HT1080 (cell line): Measurements from ENCODE around the gene ZNF768. TPM values are rescaled to one million over a fixed set of nuclear protein-coding genes. Genes with fewer than 3 reads are reported as not detected.
"Not testable (repeated sequence)": the region's sequence is repeated elsewhere in the genome, so short reads cannot be mapped to it uniquely, and the experiment has no call there.

Experiments
- DNase-seq: peaks from one replicate; pipeline ENCODE4 v3.0.0-alpha.2; 2015; ENCODE audit warnings: low read depth
- total RNA-seq: library from RNA; depleted of rRNA; stranded (reverse); fragments of >200 nt; shearing (Covaris generic); gene quantifications from 2 replicates; pipeline ENCODE4 v1.2.3, GENCODE V29; 2014

Gene ZNF768
- total RNA-seq, 1 experiment from 2014 or later = 76.7 TPM

GRCh38 chr16:30511509-30511908 lies 14.9 kb downstream of the ZNF768 start:
- DNase-seq = no peak

- no peak for DNase-seq
These were observed 15.9 kb downstream of the ZNF768 start for GRCh38 chr16:30510376-30510938.

DNA sequence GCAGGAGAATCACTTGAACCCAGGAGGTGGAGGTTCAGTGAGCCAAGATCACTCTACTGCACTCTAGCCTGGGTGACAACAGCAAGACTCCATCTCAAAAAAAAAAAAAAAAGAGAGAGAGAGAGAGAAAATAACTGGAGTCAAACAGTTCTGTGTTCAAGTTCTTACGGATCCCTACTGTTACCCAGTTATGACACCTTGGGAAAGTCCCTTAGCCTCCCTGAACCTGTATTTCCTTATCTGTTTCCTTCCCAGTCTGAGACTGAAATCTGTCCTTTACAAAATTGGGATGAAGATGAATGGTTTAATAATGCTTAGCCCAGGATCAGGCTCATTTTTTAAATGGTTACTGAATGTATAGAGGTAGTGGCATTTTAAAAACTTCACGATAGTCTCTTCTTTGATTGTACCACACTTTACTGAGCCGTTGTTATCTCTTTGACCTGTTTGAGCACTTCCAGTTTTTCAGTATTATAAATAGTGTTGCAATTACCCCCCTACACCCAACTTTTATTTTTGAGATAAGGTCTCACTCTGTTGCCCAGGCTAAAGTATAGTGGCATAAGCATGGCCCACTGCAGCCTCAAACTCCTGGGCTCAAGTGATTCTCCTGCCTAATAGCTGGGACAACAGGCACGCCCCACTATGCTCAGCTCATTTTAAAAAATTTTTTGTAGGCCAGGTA lies 17.1 kb downstream of the ZNF768 start:
- no peak for DNase-seq

DNA sequence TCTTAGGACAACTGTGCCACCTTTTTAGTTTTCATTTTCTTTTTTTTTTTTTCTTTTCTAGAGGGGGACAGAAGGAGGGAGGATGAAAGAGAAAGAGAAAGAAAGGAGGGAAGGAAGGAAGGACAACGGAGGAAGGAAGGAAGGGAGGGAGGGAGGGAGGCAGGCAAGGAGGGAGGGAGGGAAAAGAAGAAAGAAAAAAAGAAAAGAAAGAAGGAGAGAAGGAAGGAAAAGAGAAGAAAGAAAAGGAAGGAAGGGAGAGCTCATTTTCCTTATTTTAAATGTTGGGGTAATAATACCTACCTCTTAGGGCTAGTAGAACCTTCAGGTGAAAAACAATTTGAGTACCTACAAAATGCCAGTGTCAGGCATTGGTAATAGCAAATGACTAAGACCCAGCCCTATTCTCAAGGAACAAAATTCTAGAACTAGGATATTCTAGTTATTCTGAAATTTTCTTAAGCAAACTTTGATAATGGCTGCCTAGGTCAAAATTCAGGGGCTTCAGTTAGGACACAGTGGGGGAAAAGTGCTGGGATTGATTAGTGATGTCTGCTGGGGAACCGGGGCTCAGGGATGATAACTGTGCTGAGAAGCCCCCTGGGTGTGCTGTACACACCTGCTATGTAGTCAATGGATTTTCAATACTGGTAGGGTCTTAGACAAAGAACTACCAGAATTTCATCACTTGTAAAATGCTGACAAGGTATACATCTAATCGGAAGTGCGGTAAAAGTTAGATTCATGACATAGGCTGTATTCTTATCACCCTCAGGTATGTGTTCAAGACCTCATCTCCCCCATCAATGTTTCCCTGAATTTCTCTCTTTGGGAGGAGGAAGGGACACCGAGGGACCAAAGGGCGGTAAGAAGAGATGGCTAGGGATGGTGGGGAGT lies 22.7 kb downstream of the ZNF768 start:
- no peak for DNase-seq

- DNase-seq = no peak
These were observed 27.1 kb downstream of the ZNF768 start for GRCh38 chr16:30499284-30499683.

DNA sequence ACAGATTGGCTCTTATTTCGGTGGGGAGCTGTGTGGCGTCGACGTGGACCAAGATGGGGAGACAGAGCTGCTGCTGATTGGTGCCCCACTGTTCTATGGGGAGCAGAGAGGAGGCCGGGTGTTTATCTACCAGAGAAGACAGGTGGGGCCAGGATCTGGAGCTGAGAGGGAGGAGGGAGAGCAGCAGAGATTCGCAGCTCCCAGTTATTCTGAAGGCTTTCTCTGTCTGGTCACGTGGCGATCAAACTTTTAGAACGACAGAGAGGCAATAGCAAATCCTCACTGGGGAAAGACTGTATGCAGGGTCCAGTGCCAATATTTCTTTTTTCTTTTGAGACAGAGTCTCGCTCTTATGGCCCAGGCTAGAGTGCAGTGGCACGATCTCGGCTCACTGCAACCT lies 31.7 kb downstream of the ZNF768 start:
- DNase-seq = no peak

DNA sequence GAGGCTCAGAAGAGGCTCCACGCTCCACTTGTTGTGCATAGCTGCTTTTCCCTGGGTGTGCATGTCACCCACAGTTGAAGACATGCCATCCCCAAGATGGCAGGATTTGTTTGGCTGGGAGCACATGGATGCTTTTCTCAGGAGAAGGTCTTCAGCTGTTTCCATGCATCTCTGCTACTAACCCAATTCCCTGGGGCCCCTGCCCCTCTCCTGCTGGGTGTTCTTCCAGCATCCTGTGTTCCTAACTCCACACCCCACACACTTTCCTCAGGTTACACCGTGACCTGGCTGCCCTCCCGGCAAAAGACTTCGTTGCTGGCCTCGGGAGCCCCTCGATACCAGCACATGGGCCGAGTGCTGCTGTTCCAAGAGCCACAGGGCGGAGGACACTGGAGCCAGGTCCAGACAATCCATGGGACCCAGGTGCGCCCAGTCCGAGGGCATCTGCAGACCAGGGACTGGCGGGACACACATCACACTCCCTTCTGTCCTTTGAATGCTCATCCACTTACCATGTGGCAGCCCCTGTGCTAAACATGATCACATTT lies 32.4 kb downstream of the ZNF768 start:
- DNase-seq = no peak

DNA sequence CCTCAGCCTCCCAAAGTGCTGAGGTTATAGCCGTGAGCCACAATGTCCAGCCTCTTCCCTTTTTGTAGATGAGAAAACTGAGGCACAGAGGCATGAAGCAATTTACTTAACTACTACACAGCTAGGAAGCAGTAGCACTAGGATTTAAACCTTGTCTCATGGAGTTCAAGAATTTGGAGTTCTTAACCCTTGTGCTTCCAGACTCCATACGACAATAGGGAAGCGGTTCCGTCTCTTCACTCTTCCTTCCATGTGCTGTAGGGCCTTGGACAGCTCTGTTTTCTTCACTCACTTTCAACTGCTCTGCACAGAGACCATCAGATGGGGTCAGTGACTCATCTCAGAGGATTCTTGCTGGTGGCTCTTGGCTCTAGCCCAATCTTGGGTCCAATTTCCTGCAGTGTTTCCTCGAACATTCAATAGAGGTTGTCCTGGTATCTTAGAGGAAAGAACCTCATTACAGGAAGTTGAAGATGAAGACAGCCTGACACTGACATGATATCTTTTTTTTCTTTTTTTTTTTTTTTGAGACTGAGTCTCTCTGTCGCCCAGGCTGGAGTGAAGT lies 34.5 kb downstream of the ZNF768 start:
- peak; percentile 93 for DNase-seq

DNA sequence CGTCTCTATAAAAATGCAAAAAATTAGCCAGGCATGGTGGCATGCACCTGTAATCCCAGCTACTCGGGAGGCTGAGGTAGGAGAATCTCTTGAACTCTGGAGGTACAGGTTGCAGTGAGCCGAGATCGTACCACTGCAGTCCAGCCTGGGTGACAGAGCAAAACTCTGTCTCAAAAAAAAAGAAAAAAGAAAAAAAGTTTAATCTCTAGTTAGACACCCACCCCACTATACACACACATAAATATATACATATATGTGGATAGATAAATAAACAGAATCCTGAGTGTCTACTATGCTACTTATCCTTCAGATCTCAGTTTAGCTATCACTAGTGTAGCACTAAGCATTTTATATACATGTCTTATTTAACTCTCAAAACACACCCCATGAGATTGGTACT lies 35.1 kb downstream of the ZNF768 start:
- DNase-seq = no peak

DNA sequence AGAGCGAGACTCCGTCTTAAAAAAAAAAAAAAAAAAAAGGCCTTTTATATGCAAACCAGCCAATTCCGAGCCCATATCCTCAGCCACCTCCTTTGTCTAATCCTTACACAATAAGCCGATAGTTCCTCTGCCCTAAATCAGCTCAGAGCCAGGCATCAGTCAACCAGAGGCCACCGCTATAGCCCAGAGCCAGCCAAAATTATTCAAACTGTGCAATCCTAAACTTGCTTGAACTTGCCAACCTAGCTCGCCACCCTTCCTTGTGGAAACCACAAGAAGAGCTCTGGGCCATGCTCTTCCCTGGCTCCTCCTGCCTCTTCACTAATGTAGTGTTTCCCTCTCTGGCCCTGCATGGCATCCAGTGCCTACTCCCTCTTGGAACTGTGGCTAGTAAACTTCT lies 36.2 kb downstream of the ZNF768 start:
- no peak for DNase-seq

GRCh38 chr16:30488764-30489605 lies 37.4 kb downstream of the ZNF768 start:
- DNase-seq = no peak

DNA sequence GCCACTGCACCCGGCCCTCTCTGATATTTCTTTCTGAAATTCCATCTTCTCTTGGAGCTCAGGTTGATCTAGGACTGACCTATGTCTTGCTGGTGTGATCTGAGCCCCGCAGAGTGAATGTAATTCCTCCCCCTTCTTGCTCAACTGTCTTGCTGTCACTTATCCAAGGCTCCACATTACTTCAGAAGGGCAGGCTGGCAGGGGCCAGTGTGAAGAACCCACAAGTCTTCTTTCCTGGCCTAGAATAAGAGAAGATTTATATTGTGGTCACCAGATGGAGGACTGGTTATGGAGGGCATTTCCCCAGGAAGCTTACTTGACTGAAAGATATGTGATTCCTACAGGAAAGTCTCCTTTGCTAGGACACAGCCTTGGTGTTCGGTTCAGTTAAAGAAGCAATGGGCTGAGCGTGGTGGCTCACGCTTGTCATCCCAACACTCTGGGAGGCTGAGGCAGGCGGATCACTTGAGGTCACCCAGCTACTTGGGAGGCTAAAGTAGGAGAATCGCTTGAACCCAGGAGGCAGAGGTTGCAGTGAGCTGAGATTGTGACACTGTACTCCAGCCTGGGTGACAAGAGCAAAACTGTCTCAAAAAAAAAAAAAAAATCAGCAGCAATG lies 40.4 kb downstream of the ZNF768 start:
- DNase-seq = peak; percentile 60

DNA sequence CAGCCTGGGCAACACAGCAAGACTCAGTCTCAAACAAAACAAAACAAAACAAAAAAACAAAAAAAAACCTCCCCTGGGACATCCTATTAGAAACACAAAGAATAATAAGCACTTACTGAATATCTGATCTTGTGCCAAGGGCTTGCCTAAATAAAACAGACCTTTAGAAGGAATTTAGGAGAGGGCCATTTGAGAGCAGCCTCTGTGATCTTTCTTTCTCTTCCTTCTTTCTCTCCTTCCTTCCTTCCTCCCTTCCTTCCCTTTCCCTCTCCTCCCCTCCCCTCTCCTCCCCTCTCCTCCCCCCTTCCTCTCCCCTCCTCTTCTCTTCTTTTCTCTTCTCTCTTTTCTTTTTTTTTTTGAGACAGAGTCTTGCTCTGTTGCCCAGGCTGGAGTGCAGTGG lies 41.5 kb downstream of the ZNF768 start:
- DNase-seq = no peak

- no peak for DNase-seq
These were observed 44.0 kb downstream of the ZNF768 start for GRCh38 chr16:30482366-30482765.

GRCh38 chr16:30481381-30481780 lies 45.0 kb downstream of the ZNF768 start:
- no peak for DNase-seq

DNA sequence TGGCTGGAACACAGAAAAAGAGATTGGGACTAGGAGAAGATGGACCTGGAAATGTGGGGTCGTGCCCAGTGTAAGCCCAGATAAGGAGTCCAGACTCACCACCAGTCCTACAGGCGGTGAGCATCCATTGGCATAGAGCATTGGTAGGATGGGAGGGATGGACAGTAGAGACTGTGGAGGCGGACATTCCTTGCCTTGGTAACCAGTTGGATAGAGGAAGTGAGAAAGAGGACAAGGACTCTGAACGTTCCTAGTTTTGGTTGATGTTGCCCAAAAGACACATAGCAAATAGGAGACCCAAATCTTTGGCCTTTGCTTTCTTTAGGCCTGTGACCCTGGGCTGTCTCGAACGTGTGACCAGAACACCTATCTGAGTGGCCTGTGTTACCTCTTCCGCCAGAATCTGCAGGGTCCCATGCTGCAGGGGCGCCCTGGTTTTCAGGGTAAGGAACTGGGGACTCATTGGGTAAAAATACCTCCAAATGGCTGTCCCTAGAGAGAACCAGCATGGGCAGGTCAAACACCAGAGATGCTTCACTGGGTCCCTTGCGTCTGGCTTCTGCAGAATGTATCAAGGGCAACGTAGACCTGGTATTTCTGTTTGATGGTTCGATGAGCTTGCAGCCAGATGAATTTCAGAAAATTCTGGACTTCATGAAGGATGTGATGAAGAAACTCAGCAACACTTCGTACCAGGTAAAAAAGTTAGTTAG lies 47.4 kb downstream of the ZNF768 start:
- no peak for DNase-seq

DNA sequence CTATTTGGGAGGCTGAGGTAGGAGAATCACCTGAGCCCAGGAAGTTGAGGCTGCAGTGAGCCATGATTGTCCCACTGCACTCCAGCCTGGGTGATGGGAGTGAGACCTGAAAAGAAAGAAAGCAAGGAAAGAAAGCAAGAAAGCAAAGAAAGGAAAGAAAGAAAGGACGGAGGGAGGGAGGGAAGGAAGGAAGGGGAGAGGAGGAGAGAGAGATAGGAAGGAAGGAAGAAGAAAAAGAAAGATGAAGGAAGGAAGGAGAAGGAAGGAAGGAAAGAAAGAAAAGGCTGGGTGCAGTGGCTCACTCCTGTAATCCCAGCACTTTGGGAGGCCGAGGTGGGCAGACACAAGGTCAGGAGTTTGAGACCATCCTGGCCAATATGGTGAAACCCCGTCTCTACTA lies 48.6 kb downstream of the ZNF768 start:
- DNase-seq = not testable (repeated sequence)

DNA sequence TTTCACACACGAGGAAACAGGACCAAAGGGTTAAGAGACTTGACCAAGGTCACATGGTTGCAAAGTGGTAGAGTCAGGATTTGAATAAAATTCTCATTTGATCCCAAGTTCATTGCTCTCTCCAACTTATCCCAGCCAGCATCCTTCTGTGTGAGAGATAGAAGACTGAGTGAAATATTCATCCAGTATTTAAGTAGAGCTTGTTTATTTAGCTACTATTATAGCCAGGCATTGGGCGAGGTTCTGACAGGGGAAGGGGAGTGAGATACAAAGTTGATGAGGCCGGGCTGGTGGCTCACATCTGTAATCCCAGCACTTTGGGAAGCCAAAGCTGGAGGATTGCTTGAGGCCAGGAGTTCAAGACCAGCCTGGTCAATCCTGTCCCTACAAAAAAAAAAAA lies 49.4 kb downstream of the ZNF768 start:
- no peak for DNase-seq

DNA sequence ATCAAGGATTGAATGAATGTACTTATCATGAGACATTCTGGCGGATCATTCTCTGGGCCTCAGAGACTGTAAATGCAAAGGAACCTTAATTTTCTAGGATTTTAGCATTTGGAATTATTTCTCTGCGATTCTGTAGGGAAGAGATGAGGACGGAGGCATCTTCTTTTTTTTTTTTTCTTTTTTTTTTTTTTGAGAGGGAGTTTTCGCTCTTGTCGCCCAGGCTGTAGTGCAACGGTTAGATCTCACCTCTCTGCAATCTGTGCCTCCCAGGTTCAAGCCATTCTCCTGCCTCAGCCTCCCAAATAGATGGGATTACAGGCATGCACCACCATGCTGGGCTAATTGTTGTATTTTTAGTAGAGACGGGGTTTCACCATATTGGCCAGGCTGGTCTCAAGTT lies 51.7 kb downstream of the ZNF768 start:
- DNase-seq = no peak

- no peak for DNase-seq
These were observed 52.3 kb downstream of the ZNF768 start for GRCh38 chr16:30474074-30474452.
